Stimulated activated CD4-positive, alpha-beta T cell treated with anti-CD3 and anti-CD28 coated beads, Interleukin-1b, Interleukin-23, amount 100 ng/mL, for 1 hour (primary cell): ENCODE measurements around the gene RSPRY1.
A peak's percentile ranks its signal among the peaks of the same experiment; 100 is the strongest.
"Not testable (repeated sequence)": the region's sequence is repeated elsewhere in the genome, so short reads cannot be mapped to it uniquely, and the experiment has no call there.

Experiments
- DNase-seq, 2 donors: peaks; one replicate each; pipeline ENCODE4 v3.0.0-alpha.2; 2020; ENCODE audit warnings: low read depth in 2 of 2

Gene RSPRY1

GRCh38 chr16:57271867-57272495, 85.9 kb downstream of the RSPRY1 start:
- no peak for DNase-seq

GRCh38 chr16:57273359-57273758, 87.2 kb downstream of the RSPRY1 start:
- no peak for DNase-seq

GRCh38 chr16:57273826-57274225, 87.7 kb downstream of the RSPRY1 start:
- no peak for DNase-seq

- not testable (repeated sequence) for DNase-seq
These were observed 89.8 kb downstream of the RSPRY1 start for GRCh38 chr16:57275946-57276345.

- DNase-seq: no peak
These were observed 90.5 kb downstream of the RSPRY1 start for GRCh38 chr16:57276596-57276995.

- DNase-seq: no peak
These were observed 91.5 kb downstream of the RSPRY1 start for GRCh38 chr16:57277586-57277985.

GRCh38 chr16:57278494-57278893, 92.4 kb downstream of the RSPRY1 start:
- no peak for DNase-seq

GRCh38 chr16:57279780-57280638, 93.9 kb downstream of the RSPRY1 start:
- no peak for DNase-seq

- no peak for DNase-seq
These were observed 95.7 kb downstream of the RSPRY1 start for GRCh38 chr16:57281791-57282190.

GRCh38 chr16:57282510-57283213, 96.5 kb downstream of the RSPRY1 start:
- no peak for DNase-seq

- no peak for DNase-seq
These were observed 97.3 kb downstream of the RSPRY1 start for GRCh38 chr16:57283214-57283958.

GRCh38 chr16:57283959-57284208, 97.8 kb downstream of the RSPRY1 start:
- DNase-seq: no peak

- DNase-seq: peak in 1 of 2 donors; percentile 48
These were observed 98.3 kb downstream of the RSPRY1 start, which contains the start of gene PLLP for GRCh38 chr16:57284209-57284951. Gene PLLP, minus strand, starts transcription at chr16:57284672. Its CDS starts 132 bp downstream, at chr16:57284540.

- no peak for DNase-seq
These were observed 98.8 kb downstream of the RSPRY1 start for GRCh38 chr16:57284952-57285363.

GRCh38 chr16:57285379-57285778, 99.2 kb downstream of the RSPRY1 start:
- no peak for DNase-seq

GRCh38 chr16:57289391-57290257, 103.5 kb downstream of the RSPRY1 start:
- DNase-seq: no peak
